ENCODE results near the gene MARS1.
A peak's percentile ranks its signal among the peaks of the same experiment; 100 is the strongest.

DNA sequence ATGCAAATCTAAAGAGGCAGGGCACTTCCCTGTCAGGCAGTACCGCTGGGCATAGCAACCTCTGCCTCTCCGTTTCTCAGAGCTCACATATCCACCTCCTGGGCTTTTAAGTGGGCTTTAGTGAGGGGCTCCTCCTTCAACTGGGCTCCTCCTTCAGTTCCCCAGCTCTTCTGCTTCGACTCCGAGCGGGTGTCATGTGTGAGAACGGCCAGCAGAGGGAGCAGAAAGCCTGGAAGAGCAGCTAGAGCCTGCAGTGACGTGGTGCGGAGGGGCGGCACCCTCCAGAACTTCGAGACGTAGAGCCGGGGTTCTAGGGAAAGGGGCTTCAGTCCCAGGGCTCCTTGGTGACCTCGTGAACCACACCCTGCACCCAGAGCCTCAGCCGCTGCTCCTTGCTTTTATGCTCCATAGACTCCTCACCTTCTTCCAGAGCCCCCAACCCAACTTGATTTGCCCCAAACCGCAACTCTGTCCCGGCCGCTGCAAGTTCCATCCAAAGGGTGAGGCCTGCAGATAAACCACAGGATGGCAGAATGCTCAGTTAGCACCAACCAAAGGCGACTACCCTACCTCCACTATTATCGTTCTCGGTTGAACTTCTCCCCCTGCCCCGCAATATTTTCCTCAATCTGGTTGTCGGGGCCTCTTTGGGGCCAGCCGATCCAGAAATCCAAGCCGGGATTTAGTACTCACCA lies 28.7 kb upstream of the MARS1 start:
- TF ChIP-seq, protein P1, sequence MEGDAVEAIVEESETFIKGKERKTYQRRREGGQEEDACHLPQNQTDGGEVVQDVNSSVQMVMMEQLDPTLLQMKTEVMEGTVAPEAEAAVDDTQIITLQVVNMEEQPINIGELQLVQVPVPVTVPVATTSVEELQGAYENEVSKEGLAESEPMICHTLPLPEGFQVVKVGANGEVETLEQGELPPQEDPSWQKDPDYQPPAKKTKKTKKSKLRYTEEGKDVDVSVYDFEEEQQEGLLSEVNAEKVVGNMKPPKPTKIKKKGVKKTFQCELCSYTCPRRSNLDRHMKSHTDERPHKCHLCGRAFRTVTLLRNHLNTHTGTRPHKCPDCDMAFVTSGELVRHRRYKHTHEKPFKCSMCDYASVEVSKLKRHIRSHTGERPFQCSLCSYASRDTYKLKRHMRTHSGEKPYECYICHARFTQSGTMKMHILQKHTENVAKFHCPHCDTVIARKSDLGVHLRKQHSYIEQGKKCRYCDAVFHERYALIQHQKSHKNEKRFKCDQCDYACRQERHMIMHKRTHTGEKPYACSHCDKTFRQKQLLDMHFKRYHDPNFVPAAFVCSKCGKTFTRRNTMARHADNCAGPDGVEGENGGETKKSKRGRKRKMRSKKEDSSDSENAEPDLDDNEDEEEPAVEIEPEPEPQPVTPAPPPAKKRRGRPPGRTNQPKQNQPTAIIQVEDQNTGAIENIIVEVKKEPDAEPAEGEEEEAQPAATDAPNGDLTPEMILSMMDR (IDR thresholded peaks at IDR 0.05): peak; percentile 95
- TF ChIP-seq TCF7L2 (IDR thresholded peaks at IDR 0.05; ENCODE audit: low read depth, low read length): no peak
- no peak for TF ChIP-seq SIN3A (IDR thresholded peaks at IDR 0.05; ENCODE audit: borderline replicate concordance, insufficient read depth, low read depth, low read length)
- TF ChIP-seq, protein P2, sequence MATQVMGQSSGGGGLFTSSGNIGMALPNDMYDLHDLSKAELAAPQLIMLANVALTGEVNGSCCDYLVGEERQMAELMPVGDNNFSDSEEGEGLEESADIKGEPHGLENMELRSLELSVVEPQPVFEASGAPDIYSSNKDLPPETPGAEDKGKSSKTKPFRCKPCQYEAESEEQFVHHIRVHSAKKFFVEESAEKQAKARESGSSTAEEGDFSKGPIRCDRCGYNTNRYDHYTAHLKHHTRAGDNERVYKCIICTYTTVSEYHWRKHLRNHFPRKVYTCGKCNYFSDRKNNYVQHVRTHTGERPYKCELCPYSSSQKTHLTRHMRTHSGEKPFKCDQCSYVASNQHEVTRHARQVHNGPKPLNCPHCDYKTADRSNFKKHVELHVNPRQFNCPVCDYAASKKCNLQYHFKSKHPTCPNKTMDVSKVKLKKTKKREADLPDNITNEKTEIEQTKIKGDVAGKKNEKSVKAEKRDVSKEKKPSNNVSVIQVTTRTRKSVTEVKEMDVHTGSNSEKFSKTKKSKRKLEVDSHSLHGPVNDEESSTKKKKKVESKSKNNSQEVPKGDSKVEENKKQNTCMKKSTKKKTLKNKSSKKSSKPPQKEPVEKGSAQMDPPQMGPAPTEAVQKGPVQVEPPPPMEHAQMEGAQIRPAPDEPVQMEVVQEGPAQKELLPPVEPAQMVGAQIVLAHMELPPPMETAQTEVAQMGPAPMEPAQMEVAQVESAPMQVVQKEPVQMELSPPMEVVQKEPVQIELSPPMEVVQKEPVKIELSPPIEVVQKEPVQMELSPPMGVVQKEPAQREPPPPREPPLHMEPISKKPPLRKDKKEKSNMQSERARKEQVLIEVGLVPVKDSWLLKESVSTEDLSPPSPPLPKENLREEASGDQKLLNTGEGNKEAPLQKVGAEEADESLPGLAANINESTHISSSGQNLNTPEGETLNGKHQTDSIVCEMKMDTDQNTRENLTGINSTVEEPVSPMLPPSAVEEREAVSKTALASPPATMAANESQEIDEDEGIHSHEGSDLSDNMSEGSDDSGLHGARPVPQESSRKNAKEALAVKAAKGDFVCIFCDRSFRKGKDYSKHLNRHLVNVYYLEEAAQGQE (IDR thresholded peaks at IDR 0.05; ENCODE audit: insufficient read depth in 1 of 2, low read depth in 2 of 2, low read length in 1 of 2): no peak
- TF ChIP-seq POLR2AphosphoS5 (IDR thresholded peaks at IDR 0.05; ENCODE audit: low read depth, low read length): no peak
